ENCODE measurements around the gene POU4F2. TPM values are rescaled to one million over a fixed set of nuclear protein-coding genes. Genes with fewer than 3 reads are reported as not detected.
A peak's percentile ranks its signal among the peaks of the same experiment; 100 is the strongest.

The POU4F2 gene
- not detected in 2 replicates for total RNA-seq (2021)
- long read RNA-seq: 0 reads

GRCh38 chr4:146638786-146639505, at the start of gene POU4F2:
Gene POU4F2 (plus strand): TSS chr4:146638893. CDS start chr4:146639141, 248 bp downstream.
- Histone ChIP-seq H3T11ph (ENCODE audit: low read length) (no peak within 1 kb of the TSS), H3K9me3 (ENCODE audit: control insufficient read depth, low read depth, low read length) (no peaks in the 10 kb centered on the region), H3K4me2 (ENCODE audit: insufficient read depth, insufficient read length, low read length) (peak within 1 kb of the TSS; percentile 42), H3K4me1 (ENCODE audit: insufficient read depth, low read length) (no peaks in the 10 kb centered on the region), H2BK12ac (ENCODE audit: insufficient read length, low read depth, low read length) (no peak within 1 kb of the TSS), H2BK20ac (ENCODE audit: low read depth, low read length, poor library complexity, severe bottlenecking) (no peak within 1 kb of the TSS), H4K8ac (replicated peaks; ENCODE audit: insufficient read length, low read depth, low read length) (no peak within 1 kb of the TSS), H3K4ac (ENCODE audit: low read depth, low read length) (no peak within 1 kb of the TSS), H3K23ac (ENCODE audit: insufficient read length, low read depth, low read length) (no peak within 1 kb of the TSS), H4K5ac (ENCODE audit: insufficient read length, low read depth, low read length) (no peak within 1 kb of the TSS), H2AK5ac (ENCODE audit: insufficient read length, low read length) (no peak within 1 kb of the TSS), H3K79me2 (ENCODE audit: insufficient read depth, low read length) (no peaks in the 10 kb centered on the region), H3K9ac (ENCODE audit: extremely low read depth, insufficient read length, low read length) (no peak within 1 kb of the TSS), H3K14ac (ENCODE audit: insufficient read depth, low read length) (no peak within 1 kb of the TSS; the same call in 1 of the 2 replicates), H3K27ac (ENCODE audit: insufficient read length, low read depth, low read length) (no peak within 1 kb of the TSS), H3K56ac (ENCODE audit: insufficient read length, low read depth, low read length) (no peak within 1 kb of the TSS), H4K91ac (ENCODE audit: insufficient read length, low read depth, low read length) (no peak within 1 kb of the TSS), H2BK120ac (ENCODE audit: low read depth, low read length, poor library complexity, severe bottlenecking) (no peak within 1 kb of the TSS), H2AFZ (ENCODE audit: low read length) (no peak within 1 kb of the TSS), H2BK5ac (ENCODE audit: insufficient read length, low read length) (no peak within 1 kb of the TSS), H3K18ac (ENCODE audit: insufficient read length, low read depth, low read length) (no peak within 1 kb of the TSS), H2BK15ac (ENCODE audit: low read depth, low read length) (no peak within 1 kb of the TSS), H3K23me2 (ENCODE audit: insufficient read length, low read depth, low read length, poor library complexity, severe bottlenecking) (peaks cover 7% of the 10 kb centered on the region), H4K20me1 (ENCODE audit: control insufficient read depth, insufficient read depth, insufficient read length) (peaks cover 5% of the 10 kb centered on the region), H3K79me1 (ENCODE audit: insufficient read depth, low read depth, low read length, poor library complexity, severe bottlenecking) (no peaks in the 10 kb centered on the region), H3K27me3 (ENCODE audit: insufficient read depth, low read length) (peaks cover 75% of the 10 kb centered on the region)
- peak; percentile 66 for DNase-seq
- no peaks in the 10 kb centered on the region; a peak in 1 of 7 replicates for H3K36me3 Mint-ChIP-seq (ENCODE audit: insufficient read depth in 1 of 3, low read depth in 3 of 3)
- peak within 1 kb of the TSS; percentile 63 to 89 for H3K4me3 Mint-ChIP-seq
- no CpG with 5 or more reads among the region's 74 CpGs for WGBS (ENCODE audit: extremely low coverage, insufficient read length, low lambda C conversion rate)
- no peak for TF ChIP-seq CTCF (conservative IDR thresholded peaks at IDR 0.05)
- peaks cover 100% of the 10 kb centered on the region for H3K27me3 Mint-ChIP-seq (ENCODE audit: low read depth)
- H3K9me3 Mint-ChIP-seq: peaks cover 7 to 12% of the 10 kb centered on the region in 2 experiments; a peak in 4 of 5 replicates
- H3K27ac Mint-ChIP-seq: no peak within 1 kb of the TSS
- H3K4me1 Mint-ChIP-seq: peaks cover 24 to 42% of the 10 kb centered on the region in 2 experiments
